Smooth muscle cell (in vitro differentiated cells): ENCODE measurements around the gene ZNF24. TPM values are rescaled to one million over a fixed set of nuclear protein-coding genes. Genes with fewer than 3 reads are reported as not detected.
A peak's percentile ranks its signal among the peaks of the same experiment; 100 is the strongest.

Experiments used
- DNase-seq: peaks from one replicate; lab custom pipeline; 2025; ENCODE audit not compliant: unreplicated experiment; lab: John Stamatoyannopoulos, UW
- H2AFZ ChIP-seq: fragments of 200-600 bp; sonication (generic); 2 replicates; pipeline ENCODE4 v1.6.0; 2016; ENCODE audit warnings: antibody characterized with exemption, low read depth, mild to moderate bottlenecking
- H3F3A ChIP-seq: fragments of 200-600 bp; sonication (generic); 2 replicates; pipeline ENCODE4 v1.6.0; 2017; ENCODE audit warnings: antibody characterized with exemption, low read depth
- H3K27ac ChIP-seq: fragments of 200-600 bp; sonication (generic); 2 replicates; pipeline ENCODE4 v1.5.1; 2016; ENCODE audit warnings: low read depth, mild to moderate bottlenecking
- H3K27me3 ChIP-seq: fragments of 200-600 bp; sonication (generic); 2 replicates; pipeline ENCODE4 v1.6.1; 2016; ENCODE audit warnings: low read depth, mild to moderate bottlenecking
- H3K36me3 ChIP-seq: fragments of 200-600 bp; sonication (generic); 2 replicates; pipeline ENCODE4 v1.5.1; 2016; ENCODE audit warnings: low read depth
- H3K4me1 ChIP-seq: fragments of 200-600 bp; sonication (generic); 2 replicates; pipeline ENCODE4 v1.5.1; 2016; ENCODE audit warnings: low read depth
- H3K4me2 ChIP-seq: fragments of 200-600 bp; sonication (generic); 2 replicates; pipeline ENCODE4 v1.6.0; 2016; ENCODE audit warnings: mild to moderate bottlenecking
- H3K4me3 ChIP-seq: fragments of 200-600 bp; sonication (generic); 2 replicates; pipeline ENCODE4 v1.5.1; 2016; ENCODE audit warnings: mild to moderate bottlenecking
- H3K79me2 ChIP-seq: fragments of 200-600 bp; sonication (generic); 2 replicates; pipeline ENCODE4 v1.6.0; 2016; ENCODE audit warnings: low read depth, mild to moderate bottlenecking
- H3K9ac ChIP-seq: fragments of 200-600 bp; sonication (generic); 2 replicates; pipeline ENCODE4 v1.6.0; 2016; ENCODE audit warnings: low read depth
- H3K9me3 ChIP-seq: fragments of 200-600 bp; sonication (generic); replicated peaks from 2 replicates; pipeline ENCODE4 v1.5.1; 2016; ENCODE audit warnings: low read depth
- H4K20me1 ChIP-seq: fragments of 200-600 bp; sonication (generic); 2 replicates; pipeline ENCODE4 v1.6.0; 2016; ENCODE audit warnings: low read depth
- CTCF ChIP-seq: fragments of 200-600 bp; sonication (generic); IDR thresholded peaks from 2 replicates; pipeline ENCODE4 v1.5.1; 2017; ENCODE audit warnings: borderline replicate concordance, mild to moderate bottlenecking, antibody characterized with exemption; ENCODE audit not compliant: insufficient read depth, poor library complexity, severe bottlenecking
- WGBS: methylation state at CpG from one replicate; pipeline ENCODE4 v1.1.7; 2016; ENCODE audit warnings: low lambda C conversion rate; 5-methylcytosine and 5-hydroxymethylcytosine counted together
- polyA plus RNA-seq: library from polyadenylated mRNA; unstranded; fragments of >200 nt; fragmentation: Nextera tagmentation; extraction: Ambion mirVana; gene quantifications from 2 replicates; pipeline ENCODE4 v1.2.1, GENCODE V29; 2016
- total RNA-seq: library from RNA; depleted of rRNA; stranded (reverse); fragments of >200 nt; gene quantifications from 2 replicates; pipeline ENCODE4 v1.2.3, GENCODE V29; 2014

The ZNF24 gene
- total and polyA plus RNA-seq, 2 experiments from 2014 or later, result 26.2 to 40.8 TPM

- Histone ChIP-seq H3K27ac (no peak overlapping the region), H3K27me3 (no peaks in the 10 kb centered on the region), H4K20me1 (peaks cover 8% of the 10 kb centered on the region), H3F3A (no peaks in the 10 kb centered on the region), H3K9ac (no peak overlapping the region), H3K4me2 (no peak overlapping the region), H3K36me3 (no peaks in the 10 kb centered on the region), H3K4me1 (peaks cover 5% of the 10 kb centered on the region), H2AFZ (no peak overlapping the region), H3K4me3 (no peak overlapping the region), H3K79me2 (peaks cover 12% of the 10 kb centered on the region), H3K9me3 (no peaks in the 10 kb centered on the region)
- no peak for TF ChIP-seq CTCF
- no peak for DNase-seq
- 90% methylated on average over 3 of the region's 3 CpGs for WGBS
Observed at GRCh38 chr18:35348001-35348400, 3.8 kb upstream of the ZNF24 start.

- DNase-seq, result no peak
- peak overlapping the region; percentile 96 for H3K27ac ChIP-seq
Observed at GRCh38 chr18:35345950-35346349, 1.7 kb upstream of the ZNF24 start.

GRCh38 chr18:35345460-35345921 lies 1.3 kb upstream of the ZNF24 start:
- no peak overlapping the region for H3K4me3 ChIP-seq
- H3K4me1 ChIP-seq, result peaks cover 9% of the 10 kb centered on the region
- 68% methylated on average over 6 of the region's 6 CpGs for WGBS
- no peaks in the 10 kb centered on the region for H3K9me3 ChIP-seq
- H2AFZ ChIP-seq, result peak overlapping the region; percentile 63
- no peak for TF ChIP-seq CTCF
- H4K20me1 ChIP-seq, result peaks cover 33% of the 10 kb centered on the region
- H3K79me2 ChIP-seq, result peaks cover 37% of the 10 kb centered on the region
- H3K9ac ChIP-seq, result no peak overlapping the region
- no peaks in the 10 kb centered on the region for H3K27me3 ChIP-seq
- peak overlapping the region; percentile 96 for H3K27ac ChIP-seq
- H3K4me2 ChIP-seq, result no peak overlapping the region
- no peaks in the 10 kb centered on the region for H3K36me3 ChIP-seq
- H3F3A ChIP-seq, result no peaks in the 10 kb centered on the region
- no peak for DNase-seq

More at GRCh38 chr18:35345950-35346349, 1.7 kb upstream of the ZNF24 start:
- no peak overlapping the region for H3K4me3 ChIP-seq
- TF ChIP-seq CTCF, result no peak
- no peaks in the 10 kb centered on the region for H3K27me3 ChIP-seq
- H3K36me3 ChIP-seq, result no peaks in the 10 kb centered on the region
- no peak overlapping the region for H3K9ac ChIP-seq
- peaks cover 28% of the 10 kb centered on the region for H4K20me1 ChIP-seq
- WGBS, result 97% methylated on average over 1 of the region's 1 CpG
- no peaks in the 10 kb centered on the region for H3K9me3 ChIP-seq
- no peaks in the 10 kb centered on the region for H3F3A ChIP-seq
- H3K4me2 ChIP-seq, result no peak overlapping the region
- H3K4me1 ChIP-seq, result peaks cover 9% of the 10 kb centered on the region
- peak overlapping the region; percentile 63 for H2AFZ ChIP-seq
- H3K79me2 ChIP-seq, result peaks cover 33% of the 10 kb centered on the region
